Vagina (tissue), 2 donors: Measurements from ENCODE around the gene SERP2. TPM values are rescaled to one million over a fixed set of nuclear protein-coding genes. Genes with fewer than 3 reads are reported as not detected.

Source experiments
- DNase-seq, 2 donors: peaks; one replicate each; pipeline ENCODE4 v3.0.0-alpha.2; 2017; ENCODE audit errors: extremely low spot score in 2 of 2
- H3K27ac ChIP-seq: fragments of 200-600 bp; sonication (generic); one replicate; pipeline ENCODE4 v1.5.1; 2019
- H3K27me3 ChIP-seq: fragments of 200-600 bp; sonication (generic); one replicate; pipeline ENCODE4 v1.5.1; 2019
- H3K36me3 ChIP-seq, 2 donors: fragments of 200-600 bp; sonication (generic); one replicate each; pipeline ENCODE4 v1.5.1; 2017 to 2019
- H3K4me1 ChIP-seq: fragments of 200-600 bp; sonication (generic); one replicate; pipeline ENCODE4 v1.5.1; 2019
- H3K4me3 ChIP-seq, 2 donors: fragments of 200-600 bp; sonication (generic); 1 replicate in 1 of 2; 2 replicates in 1 of 2; pipeline ENCODE4 v1.5.1; 2016 to 2019
- H3K9me3 ChIP-seq: fragments of 200-600 bp; sonication (generic); one replicate; pipeline ENCODE4 v1.5.1; 2019
- POLR2A ChIP-seq, 2 donors: fragments of 450-650 bp; IDR thresholded peaks; one replicate each; pipeline ENCODE4 v1.6.1; 2017; ENCODE audit warnings: antibody characterized with exemption in 2 of 2, mild to moderate bottlenecking in 2 of 2, moderate library complexity in 2 of 2
- POLR2AphosphoS5 ChIP-seq, 2 donors: sonication (generic); formaldehyde crosslinking; IDR thresholded peaks; one replicate each; pipeline ENCODE4 v1.9.0; 2017; ENCODE audit warnings: antibody characterized with exemption in 2 of 2, mild to moderate bottlenecking in 2 of 2, low read depth in 1 of 2; ENCODE audit not compliant: insufficient read depth in 1 of 2
- intact Hi-C: fragments of 100-400 bp; cut with DNase I; formaldehyde crosslinking; loops from one replicate; pipeline ENCODE4 v1.15.1; 2023
- total RNA-seq: library from RNA; depleted of rRNA; stranded (reverse); fragments of >200 nt; gene quantifications from one replicate; pipeline ENCODE4 v1.2.3, GENCODE V29; 2016
- TF ChIP-seq, protein P1 (sequence below), 3 experiments: fragments of 450-650 bp in 2 of 3; fragments of 200-600 bp in 1 of 3; sonication (generic) in 1 of 3; IDR thresholded peaks; one replicate each; pipeline ENCODE4 v1.5.1; 2017 to 2019; ENCODE audit warnings: antibody characterized with exemption in 3 of 3, mild to moderate bottlenecking in 2 of 3, moderate library complexity in 2 of 3

The SERP2 gene
- total RNA-seq, 1 donor from 2014 or later: 13.8 TPM

- Histone ChIP-seq H3K4me1 (peaks cover 12% of the 10 kb centered on the region), H3K36me3 (no peaks in the 10 kb centered on the region), H3K4me3 (no peak overlapping the region), H3K9me3 (no peaks in the 10 kb centered on the region), H3K27ac (no peak overlapping the region), H3K27me3 (no peaks in the 10 kb centered on the region)
- intact Hi-C loops: no loop called here
- DNase-seq: no peak
- TF ChIP-seq POLR2AphosphoS5 (IDR thresholded peaks at IDR 0.05; ENCODE audit: insufficient read depth in 1 of 2, low read depth in 1 of 2) (no peak), POLR2A (IDR thresholded peaks at IDR 0.05) (no peak)
- TF ChIP-seq, protein P1, sequence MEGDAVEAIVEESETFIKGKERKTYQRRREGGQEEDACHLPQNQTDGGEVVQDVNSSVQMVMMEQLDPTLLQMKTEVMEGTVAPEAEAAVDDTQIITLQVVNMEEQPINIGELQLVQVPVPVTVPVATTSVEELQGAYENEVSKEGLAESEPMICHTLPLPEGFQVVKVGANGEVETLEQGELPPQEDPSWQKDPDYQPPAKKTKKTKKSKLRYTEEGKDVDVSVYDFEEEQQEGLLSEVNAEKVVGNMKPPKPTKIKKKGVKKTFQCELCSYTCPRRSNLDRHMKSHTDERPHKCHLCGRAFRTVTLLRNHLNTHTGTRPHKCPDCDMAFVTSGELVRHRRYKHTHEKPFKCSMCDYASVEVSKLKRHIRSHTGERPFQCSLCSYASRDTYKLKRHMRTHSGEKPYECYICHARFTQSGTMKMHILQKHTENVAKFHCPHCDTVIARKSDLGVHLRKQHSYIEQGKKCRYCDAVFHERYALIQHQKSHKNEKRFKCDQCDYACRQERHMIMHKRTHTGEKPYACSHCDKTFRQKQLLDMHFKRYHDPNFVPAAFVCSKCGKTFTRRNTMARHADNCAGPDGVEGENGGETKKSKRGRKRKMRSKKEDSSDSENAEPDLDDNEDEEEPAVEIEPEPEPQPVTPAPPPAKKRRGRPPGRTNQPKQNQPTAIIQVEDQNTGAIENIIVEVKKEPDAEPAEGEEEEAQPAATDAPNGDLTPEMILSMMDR (IDR thresholded peaks at IDR 0.05): no peak
Observed at GRCh38 chr13:44403461-44404056, 29.9 kb downstream of the SERP2 start.

GRCh38 chr13:44404261-44405132 is 30.9 kb downstream of the SERP2 start:
- intact Hi-C loops: no loop called here
- H3K36me3 ChIP-seq: no peaks in the 10 kb centered on the region
- no peak overlapping the region for H3K4me3 ChIP-seq
- H3K27ac ChIP-seq: no peak overlapping the region
- peaks cover 12% of the 10 kb centered on the region for H3K4me1 ChIP-seq
- TF ChIP-seq, protein P1 (IDR thresholded peaks at IDR 0.05): no peak
- TF ChIP-seq POLR2AphosphoS5 (IDR thresholded peaks at IDR 0.05; ENCODE audit: insufficient read depth in 1 of 2, low read depth in 1 of 2) (no peak), POLR2A (IDR thresholded peaks at IDR 0.05) (no peak)
- no peak for DNase-seq
- H3K27me3 ChIP-seq: no peaks in the 10 kb centered on the region
- H3K9me3 ChIP-seq: no peaks in the 10 kb centered on the region

DNA sequence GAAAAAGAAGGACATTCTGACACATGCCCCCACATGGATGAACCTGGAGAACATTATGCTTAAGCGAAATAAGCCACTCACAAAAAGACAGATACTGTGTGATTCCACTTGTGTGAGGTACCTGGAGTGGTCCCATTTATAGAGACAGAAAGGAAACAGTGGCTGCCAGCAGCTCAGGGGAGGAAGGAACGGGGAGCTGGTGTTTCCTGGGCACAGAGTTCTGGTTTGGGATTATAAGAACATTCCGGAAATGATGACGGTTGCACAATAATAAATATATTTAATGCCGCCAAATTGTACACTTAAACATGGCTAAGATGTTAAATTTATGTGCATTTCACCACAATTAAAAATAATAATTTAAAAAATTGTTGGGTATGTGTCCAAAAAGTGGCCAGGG is 33.0 kb downstream of the SERP2 start:
- DNase-seq: no peak
- no peak overlapping the region for H3K27ac ChIP-seq
- TF ChIP-seq POLR2A (IDR thresholded peaks at IDR 0.05) (no peak), POLR2AphosphoS5 (IDR thresholded peaks at IDR 0.05; ENCODE audit: insufficient read depth in 1 of 2, low read depth in 1 of 2) (no peak)
- TF ChIP-seq, protein P1 (IDR thresholded peaks at IDR 0.05): no peak

DNA sequence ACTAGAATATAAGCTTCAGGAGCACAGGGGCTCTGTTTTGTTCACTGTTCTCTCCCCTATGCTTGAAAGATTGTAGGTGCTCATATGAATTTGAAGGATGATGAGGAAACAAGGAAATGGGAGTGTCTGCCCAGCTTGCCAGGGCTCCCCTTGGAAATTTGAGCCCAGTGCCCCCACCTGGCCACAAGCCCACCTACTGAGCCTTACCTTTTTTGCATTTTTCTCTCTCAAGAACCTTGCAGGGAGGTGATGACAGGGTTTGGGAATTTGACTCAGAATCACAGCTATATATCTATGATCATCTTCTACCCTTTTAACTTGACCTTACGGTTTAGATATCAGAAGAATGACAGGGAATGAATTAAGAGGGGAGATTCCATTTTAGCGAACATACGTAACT is 33.8 kb downstream of the SERP2 start:
- H3K9me3 ChIP-seq: no peaks in the 10 kb centered on the region
- TF ChIP-seq, protein P1 (IDR thresholded peaks at IDR 0.05): no peak
- TF ChIP-seq POLR2AphosphoS5 (IDR thresholded peaks at IDR 0.05; ENCODE audit: insufficient read depth in 1 of 2, low read depth in 1 of 2): no peak
- no peak for TF ChIP-seq POLR2A (IDR thresholded peaks at IDR 0.05)
- no peak for DNase-seq
- peaks cover 10% of the 10 kb centered on the region for H3K4me1 ChIP-seq
- H3K4me3 ChIP-seq: no peak overlapping the region
- H3K27me3 ChIP-seq: no peaks in the 10 kb centered on the region
- intact Hi-C loops: no loop called here
- no peak overlapping the region for H3K27ac ChIP-seq
- no peaks in the 10 kb centered on the region for H3K36me3 ChIP-seq

More for the DNA sequence above, 33.0 kb downstream of the SERP2 start:
- Histone ChIP-seq H3K4me3 (no peak overlapping the region), H3K9me3 (no peaks in the 10 kb centered on the region), H3K4me1 (peaks cover 12% of the 10 kb centered on the region), H3K36me3 (no peaks in the 10 kb centered on the region), H3K27me3 (no peaks in the 10 kb centered on the region)
- intact Hi-C loops: no loop called here

DNA sequence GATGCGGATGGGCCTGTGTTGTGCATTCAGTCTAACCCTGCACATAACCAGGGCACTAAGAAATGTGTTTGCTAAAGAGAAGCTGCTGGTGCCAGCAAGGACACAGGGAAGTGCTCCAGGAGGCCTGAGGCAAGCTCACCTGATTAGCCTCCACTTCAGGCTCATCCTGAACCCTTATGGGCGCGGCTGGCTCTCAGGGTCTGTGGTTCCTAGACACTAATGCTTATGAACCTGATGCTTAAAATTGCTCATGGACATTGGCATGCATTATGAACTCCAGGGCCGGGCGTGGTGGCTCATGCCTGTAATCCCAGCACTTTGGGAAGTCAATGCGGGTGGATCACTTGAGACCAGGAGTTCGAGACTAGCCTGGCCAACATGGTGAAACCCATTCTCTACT is 34.3 kb downstream of the SERP2 start:
- Histone ChIP-seq H3K27me3 (no peaks in the 10 kb centered on the region), H3K4me1 (peaks cover 4% of the 10 kb centered on the region), H3K4me3 (no peak overlapping the region), H3K36me3 (no peaks in the 10 kb centered on the region), H3K9me3 (no peaks in the 10 kb centered on the region), H3K27ac (no peak overlapping the region)
- no peak for TF ChIP-seq POLR2AphosphoS5 (IDR thresholded peaks at IDR 0.05; ENCODE audit: insufficient read depth in 1 of 2, low read depth in 1 of 2)
- TF ChIP-seq POLR2A (IDR thresholded peaks at IDR 0.05): no peak
- TF ChIP-seq, protein P1 (IDR thresholded peaks at IDR 0.05): no peak
- DNase-seq: no peak
- intact Hi-C loops: no loop called here
